SJCRH30 (cell line): ENCODE results near the gene RAB11A. TPM values are rescaled to one million over a fixed set of nuclear protein-coding genes. Genes with fewer than 3 reads are reported as not detected.

ENCODE experiments used
- DNase-seq, 2 experiments: peaks; one replicate each; pipeline ENCODE4 v3.0.0-alpha.2; 2015 to 2020
- H3K27ac ChIP-seq: fragments of 250-450 bp; sonication (Bioruptor Pico); 2 replicates; pipeline ENCODE4 v1.5.1; 2020; ENCODE audit warnings: mild to moderate bottlenecking, moderate library complexity
- H3K27me3 ChIP-seq: fragments of 250-450 bp; sonication (Bioruptor Pico); 2 replicates; pipeline ENCODE4 v1.5.1; 2020; ENCODE audit warnings: mild to moderate bottlenecking, moderate library complexity
- H3K36me3 ChIP-seq: fragments of 250-450 bp; sonication (Bioruptor Pico); 2 replicates; pipeline ENCODE4 v1.5.1; 2020; ENCODE audit warnings: mild to moderate bottlenecking, moderate library complexity
- H3K4me1 ChIP-seq: fragments of 250-450 bp; sonication (Bioruptor Pico); 2 replicates; pipeline ENCODE4 v1.5.1; 2020; ENCODE audit warnings: mild to moderate bottlenecking, moderate library complexity
- H3K4me3 ChIP-seq: fragments of 250-450 bp; sonication (Bioruptor Pico); 2 replicates; pipeline ENCODE4 v1.5.1; 2020; ENCODE audit warnings: mild to moderate bottlenecking, moderate library complexity
- H3K9me3 ChIP-seq: fragments of 250-450 bp; sonication (Bioruptor Pico); replicated peaks from 2 replicates; pipeline ENCODE4 v1.5.1; 2020; ENCODE audit warnings: mild to moderate bottlenecking, moderate library complexity
- total RNA-seq: library from RNA; depleted of rRNA; stranded (reverse); fragments of >200 nt; shearing (Covaris generic); gene quantifications from 2 replicates; pipeline ENCODE4 v1.2.3, GENCODE V29; 2014

The RAB11A gene
- total RNA-seq, 1 experiment from 2014 or later = 269 TPM

DNA sequence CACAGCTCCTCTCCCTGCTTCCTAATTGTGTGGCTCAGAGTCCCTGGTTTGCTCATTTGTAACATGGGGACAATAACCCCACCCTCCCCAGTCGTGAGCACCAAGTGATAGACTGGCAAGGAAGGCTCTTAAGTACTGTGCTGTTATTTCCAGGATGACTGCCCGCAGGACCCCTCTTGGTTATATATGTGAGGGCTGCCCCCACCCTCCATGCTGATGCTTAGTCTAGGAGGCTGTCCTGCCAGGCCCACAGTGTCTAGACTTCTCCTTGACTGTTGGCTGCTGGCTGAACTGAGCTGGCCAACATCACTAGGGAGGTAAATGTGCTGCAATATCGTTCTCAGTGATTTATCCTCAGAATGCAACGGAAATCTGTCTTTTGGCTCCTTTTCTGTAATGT, 45.1 kb downstream of the RAB11A start:
- Histone ChIP-seq H3K27me3 (no peaks in the 10 kb centered on the region), H3K9me3 (no peaks in the 10 kb centered on the region), H3K36me3 (no peaks in the 10 kb centered on the region), H3K27ac (no peak overlapping the region), H3K4me3 (no peak overlapping the region), H3K4me1 (no peaks in the 10 kb centered on the region)
- no peak for DNase-seq

DNA sequence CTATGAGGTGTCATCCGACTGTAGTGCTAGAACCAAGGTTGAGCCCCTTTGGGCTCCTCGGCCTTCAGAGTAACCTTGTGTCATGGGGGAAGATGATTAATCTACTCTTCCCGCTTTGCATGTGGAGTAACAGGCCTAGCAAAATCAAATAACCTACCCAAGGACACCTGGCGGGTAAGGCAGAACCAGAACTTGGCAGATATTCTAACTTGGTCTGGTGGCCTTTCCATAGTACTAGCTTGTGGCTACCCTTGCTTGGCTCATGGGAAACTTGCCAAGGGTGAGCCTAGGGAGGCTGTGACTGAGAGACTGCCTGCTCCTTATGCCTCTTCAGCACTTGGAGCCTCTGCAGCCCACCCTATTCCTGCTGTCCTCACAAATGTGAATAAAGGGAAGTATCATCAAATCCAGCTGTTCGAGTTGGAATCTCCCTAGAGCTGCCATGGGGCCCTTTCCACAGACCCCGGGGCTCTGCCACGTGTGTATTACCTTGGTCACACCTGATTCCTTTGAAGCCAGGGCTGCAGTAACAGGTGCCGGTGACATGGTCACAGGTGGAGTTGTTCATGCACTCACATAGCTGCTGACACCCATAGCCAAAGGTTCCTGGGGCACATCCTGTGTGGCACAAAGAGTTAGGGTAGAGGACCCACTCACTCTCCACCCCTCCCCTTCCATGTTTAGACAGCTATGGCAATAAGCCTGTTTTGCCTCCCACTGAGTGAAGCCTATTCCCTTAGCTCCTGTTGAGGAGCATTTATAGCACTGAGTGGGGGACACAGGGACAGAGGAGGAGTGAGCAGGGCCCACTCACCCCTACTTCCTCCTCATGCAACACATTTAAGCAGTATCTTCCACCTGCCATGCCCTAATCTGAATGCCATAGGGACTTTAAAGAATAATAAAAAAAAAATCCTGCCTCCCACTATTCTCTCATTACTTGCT, 46.0 kb downstream of the RAB11A start:
- Histone ChIP-seq H3K9me3 (no peaks in the 10 kb centered on the region), H3K4me1 (no peaks in the 10 kb centered on the region), H3K4me3 (no peak overlapping the region), H3K36me3 (no peaks in the 10 kb centered on the region), H3K27ac (no peak overlapping the region), H3K27me3 (no peaks in the 10 kb centered on the region)
- DNase-seq = no peak

DNA sequence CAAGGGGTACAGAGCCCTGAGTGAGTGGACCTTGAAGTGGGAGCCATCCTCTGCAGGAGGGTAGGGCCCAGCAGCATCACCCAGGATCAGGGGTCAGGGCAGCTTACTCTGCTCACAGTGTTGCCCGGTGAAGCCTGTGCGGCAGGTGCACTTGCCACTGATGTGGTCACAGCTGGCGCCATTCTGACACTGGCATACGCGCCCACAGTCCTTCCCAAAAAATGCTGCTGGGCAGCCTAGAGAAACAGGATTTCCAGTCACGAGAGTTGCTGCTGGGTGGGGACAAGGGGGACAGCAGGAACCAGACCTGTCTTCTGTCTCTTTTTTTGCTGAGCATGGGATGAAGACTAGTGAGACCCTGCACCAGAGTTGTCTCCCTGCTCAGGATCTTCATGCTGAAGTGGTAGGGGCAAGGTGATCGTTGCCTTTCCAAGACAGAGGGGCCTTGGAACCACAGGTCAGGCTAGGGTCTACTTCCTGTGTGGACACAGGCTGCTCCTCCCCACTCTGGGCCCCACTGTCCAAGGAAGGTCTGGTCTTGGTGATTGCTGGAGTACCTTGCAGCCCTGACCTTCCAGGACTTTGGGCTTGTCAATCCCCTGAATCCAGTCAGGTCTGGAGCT, 46.9 kb downstream of the RAB11A start:
- Histone ChIP-seq H3K27me3 (no peaks in the 10 kb centered on the region), H3K9me3 (no peaks in the 10 kb centered on the region), H3K4me3 (no peak overlapping the region), H3K4me1 (no peaks in the 10 kb centered on the region), H3K27ac (no peak overlapping the region), H3K36me3 (no peaks in the 10 kb centered on the region)
- no peak for DNase-seq

DNA sequence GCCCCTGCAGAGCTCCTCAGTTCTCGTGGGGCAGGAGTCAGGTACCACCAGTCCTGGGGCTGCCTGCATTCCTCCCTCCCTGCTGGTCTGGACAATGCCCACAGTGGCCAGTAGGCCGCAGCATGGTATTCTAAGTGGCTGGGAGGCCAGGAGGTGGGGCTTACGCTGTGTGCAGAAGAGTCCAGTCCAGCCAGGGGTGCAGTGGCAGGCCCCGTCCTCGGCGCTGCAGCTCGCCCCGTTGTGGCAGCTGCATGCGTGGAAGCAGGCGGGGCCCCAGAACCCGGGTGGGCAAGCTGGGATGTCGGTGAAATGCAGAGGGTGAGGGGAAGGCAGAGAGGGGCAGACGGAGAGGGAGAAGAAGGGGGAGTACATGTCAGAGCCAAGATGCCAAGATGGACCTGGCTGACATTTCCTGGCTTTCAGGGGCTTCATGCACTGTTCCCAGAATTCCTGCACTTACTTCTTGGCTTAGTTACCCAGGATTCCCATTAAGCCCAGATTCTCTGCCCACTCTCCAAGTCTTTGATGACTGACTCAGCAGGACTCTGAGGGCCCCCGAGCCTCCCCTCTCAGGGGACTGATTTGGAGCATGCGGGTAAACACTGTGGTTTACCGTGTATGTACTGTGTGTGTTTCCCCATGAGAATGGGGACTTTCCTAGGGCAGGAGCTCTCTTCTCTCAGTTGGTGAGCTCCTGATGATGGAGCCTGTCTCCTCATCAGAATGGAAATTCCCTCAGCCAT, 47.5 kb downstream of the RAB11A start:
- Histone ChIP-seq H3K4me1 (no peaks in the 10 kb centered on the region), H3K27ac (no peak overlapping the region), H3K36me3 (no peaks in the 10 kb centered on the region), H3K9me3 (no peaks in the 10 kb centered on the region), H3K27me3 (no peaks in the 10 kb centered on the region), H3K4me3 (peak overlapping the region; percentile 32)
- peak; percentile 84 to 88 for DNase-seq

DNA sequence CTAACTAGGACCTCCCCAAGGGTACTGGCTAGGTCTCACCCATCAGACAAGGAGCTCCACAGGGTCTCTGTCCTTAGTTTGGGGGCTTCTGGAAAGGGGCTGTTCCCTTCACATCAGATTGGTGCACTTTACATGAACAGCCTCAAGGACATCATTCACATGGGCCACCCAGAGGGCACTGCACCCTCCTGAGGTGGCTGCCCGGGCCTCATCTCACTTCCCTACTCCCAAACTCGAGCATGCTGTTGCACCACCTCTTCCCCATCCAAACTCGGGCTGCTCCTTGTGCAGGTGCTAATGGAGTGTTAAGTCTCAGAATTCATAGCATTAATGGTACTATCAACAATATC, 48.1 kb downstream of the RAB11A start:
- Histone ChIP-seq H3K4me1 (no peaks in the 10 kb centered on the region), H3K9me3 (no peaks in the 10 kb centered on the region)

DNA sequence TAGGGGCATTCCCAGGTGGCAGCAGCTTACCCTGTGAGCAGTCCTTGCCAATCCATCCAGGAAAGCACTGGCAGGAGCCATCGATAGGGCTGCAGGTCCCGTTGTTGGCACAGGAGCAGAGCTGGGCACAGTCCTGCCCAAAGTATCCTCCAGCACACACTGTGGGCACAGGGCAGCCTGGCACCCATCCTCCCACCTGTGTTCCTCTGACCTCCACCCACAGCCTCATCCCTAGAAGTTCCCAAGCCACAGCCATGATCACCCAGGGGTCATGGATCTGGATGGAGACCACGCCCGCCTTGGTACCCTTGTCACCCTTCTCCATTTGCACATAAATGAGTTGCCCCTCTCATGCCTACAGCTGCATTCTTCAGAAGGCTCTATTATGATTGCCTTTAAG, 48.6 kb downstream of the RAB11A start:
- no peak overlapping the region for H3K27ac ChIP-seq
- no peaks in the 10 kb centered on the region for H3K36me3 ChIP-seq
- H3K27me3 ChIP-seq = no peaks in the 10 kb centered on the region
- no peak for DNase-seq
- no peak overlapping the region for H3K4me3 ChIP-seq
- H3K9me3 ChIP-seq = no peaks in the 10 kb centered on the region
- no peaks in the 10 kb centered on the region for H3K4me1 ChIP-seq

More for the DNA sequence above, 48.1 kb downstream of the RAB11A start:
- no peaks in the 10 kb centered on the region for H3K36me3 ChIP-seq
- H3K4me3 ChIP-seq = no peak overlapping the region
- DNase-seq = no peak
- H3K27ac ChIP-seq = no peak overlapping the region
- H3K27me3 ChIP-seq = no peaks in the 10 kb centered on the region

GRCh38 chr15:65918357-65918920, 49.1 kb downstream of the RAB11A start:
- Histone ChIP-seq H3K36me3 (no peaks in the 10 kb centered on the region), H3K4me3 (no peak overlapping the region), H3K9me3 (no peaks in the 10 kb centered on the region), H3K27ac (no peak overlapping the region), H3K4me1 (no peaks in the 10 kb centered on the region), H3K27me3 (no peaks in the 10 kb centered on the region)
- no peak for DNase-seq

DNA sequence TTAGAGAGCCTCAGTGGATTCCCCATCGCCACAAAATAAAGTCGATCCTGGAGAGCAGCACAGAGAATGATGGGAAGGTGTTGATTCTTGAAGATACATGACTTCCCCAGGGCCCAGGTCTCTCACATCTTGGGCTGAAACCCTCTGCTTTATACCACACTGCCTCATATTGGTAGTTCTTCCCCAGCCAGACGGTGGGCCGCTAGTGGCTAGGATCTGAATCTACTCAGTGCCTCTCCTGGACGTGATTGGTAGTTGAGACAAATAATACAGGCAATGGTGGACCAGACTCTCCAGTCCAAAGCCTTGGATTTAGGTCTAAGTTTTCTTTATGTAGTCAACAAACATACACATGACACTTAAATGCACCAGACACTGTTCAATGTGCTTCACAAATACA, 49.7 kb downstream of the RAB11A start:
- Histone ChIP-seq H3K27ac (no peak overlapping the region), H3K4me1 (no peaks in the 10 kb centered on the region), H3K36me3 (no peaks in the 10 kb centered on the region), H3K27me3 (no peaks in the 10 kb centered on the region), H3K9me3 (no peaks in the 10 kb centered on the region), H3K4me3 (no peak overlapping the region)
- no peak for DNase-seq

DNA sequence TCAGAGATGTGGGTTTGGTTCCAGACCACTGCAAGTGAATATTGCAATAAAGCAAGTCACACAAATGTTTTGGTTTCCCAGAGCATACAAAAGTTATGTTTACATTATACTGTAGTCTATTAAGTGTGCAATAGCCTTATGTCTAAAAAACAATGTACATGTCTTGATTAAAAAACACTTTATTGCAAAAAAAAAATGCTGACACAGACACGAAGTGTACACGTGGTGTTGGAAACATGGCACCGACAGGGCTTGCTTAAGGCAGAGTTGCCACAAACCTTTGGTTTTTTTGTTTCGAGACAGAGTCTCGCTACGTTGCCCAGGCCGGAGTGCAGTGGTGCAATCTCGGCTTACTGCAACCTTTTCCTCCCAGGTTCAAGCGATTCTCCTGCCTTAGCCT, 50.1 kb downstream of the RAB11A start:
- Histone ChIP-seq H3K36me3 (no peaks in the 10 kb centered on the region), H3K27me3 (no peaks in the 10 kb centered on the region), H3K27ac (no peak overlapping the region), H3K4me1 (no peaks in the 10 kb centered on the region), H3K9me3 (no peaks in the 10 kb centered on the region), H3K4me3 (no peak overlapping the region)
- no peak for DNase-seq

- H3K36me3 ChIP-seq = no peaks in the 10 kb centered on the region
- no peak overlapping the region for H3K4me3 ChIP-seq
- no peak for DNase-seq
- no peak overlapping the region for H3K27ac ChIP-seq
- no peaks in the 10 kb centered on the region for H3K4me1 ChIP-seq
- no peaks in the 10 kb centered on the region for H3K9me3 ChIP-seq
- no peaks in the 10 kb centered on the region for H3K27me3 ChIP-seq
Observed at GRCh38 chr15:65920121-65920520, 50.8 kb downstream of the RAB11A start.

- Histone ChIP-seq H3K4me3 (no peak overlapping the region), H3K36me3 (no peaks in the 10 kb centered on the region), H3K27ac (no peak overlapping the region), H3K4me1 (no peaks in the 10 kb centered on the region), H3K27me3 (no peaks in the 10 kb centered on the region), H3K9me3 (no peaks in the 10 kb centered on the region)
- DNase-seq = no peak
Observed at GRCh38 chr15:65920825-65921309, 51.6 kb downstream of the RAB11A start.

DNA sequence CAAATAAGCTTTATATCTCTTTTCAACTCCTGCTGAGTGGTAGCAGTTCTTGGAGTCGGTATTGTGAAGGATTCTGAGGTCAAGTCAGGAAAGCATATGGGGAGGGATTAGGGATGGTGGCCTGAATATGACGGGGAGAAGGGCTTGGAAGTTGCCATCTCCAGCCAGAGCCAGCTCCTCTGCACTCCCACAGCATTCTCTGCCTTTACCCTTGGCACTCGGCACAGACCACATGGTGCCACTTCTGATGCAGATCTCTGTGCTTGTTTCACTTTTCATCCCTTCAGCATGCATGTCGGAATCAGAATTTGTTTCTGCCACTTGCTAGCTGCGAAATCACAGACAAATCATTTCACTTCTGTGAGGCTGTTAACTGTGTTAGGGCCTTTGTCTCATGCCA, 52.5 kb downstream of the RAB11A start:
- Histone ChIP-seq H3K27ac (no peak overlapping the region), H3K4me1 (no peaks in the 10 kb centered on the region), H3K4me3 (no peak overlapping the region), H3K27me3 (no peaks in the 10 kb centered on the region), H3K9me3 (no peaks in the 10 kb centered on the region), H3K36me3 (no peaks in the 10 kb centered on the region)
- no peak for DNase-seq

GRCh38 chr15:65922621-65923020, 53.3 kb downstream of the RAB11A start:
- H3K4me1 ChIP-seq = no peaks in the 10 kb centered on the region
- no peak for DNase-seq

DNA sequence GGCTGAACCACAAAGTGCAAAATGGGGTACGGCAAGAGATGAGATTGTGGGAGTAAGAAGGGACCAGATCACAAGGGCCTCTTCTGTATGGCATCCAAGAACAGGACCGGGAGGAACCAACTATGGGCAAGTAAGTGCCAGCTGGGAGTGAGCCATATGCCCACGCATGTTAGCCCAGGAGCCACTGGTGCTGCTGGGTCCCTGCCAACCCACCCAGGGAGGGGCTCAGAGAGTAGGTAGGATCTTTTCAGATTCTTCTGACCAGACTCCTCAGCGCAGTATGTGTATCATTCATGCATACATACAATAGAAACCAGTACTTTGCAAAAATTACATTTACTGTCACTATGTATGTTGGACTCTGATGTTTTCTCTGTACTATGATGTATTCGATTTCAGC, 54.0 kb downstream of the RAB11A start:
- DNase-seq = no peak
- H3K9me3 ChIP-seq = no peaks in the 10 kb centered on the region
- H3K27ac ChIP-seq = no peak overlapping the region
- no peak overlapping the region for H3K4me3 ChIP-seq
- no peaks in the 10 kb centered on the region for H3K27me3 ChIP-seq
- no peaks in the 10 kb centered on the region for H3K4me1 ChIP-seq
- H3K36me3 ChIP-seq = no peaks in the 10 kb centered on the region

More at GRCh38 chr15:65922621-65923020, 53.3 kb downstream of the RAB11A start:
- H3K36me3 ChIP-seq = no peaks in the 10 kb centered on the region
- H3K4me3 ChIP-seq = no peak overlapping the region
- H3K27ac ChIP-seq = no peak overlapping the region
- H3K9me3 ChIP-seq = no peaks in the 10 kb centered on the region
- no peaks in the 10 kb centered on the region for H3K27me3 ChIP-seq

DNA sequence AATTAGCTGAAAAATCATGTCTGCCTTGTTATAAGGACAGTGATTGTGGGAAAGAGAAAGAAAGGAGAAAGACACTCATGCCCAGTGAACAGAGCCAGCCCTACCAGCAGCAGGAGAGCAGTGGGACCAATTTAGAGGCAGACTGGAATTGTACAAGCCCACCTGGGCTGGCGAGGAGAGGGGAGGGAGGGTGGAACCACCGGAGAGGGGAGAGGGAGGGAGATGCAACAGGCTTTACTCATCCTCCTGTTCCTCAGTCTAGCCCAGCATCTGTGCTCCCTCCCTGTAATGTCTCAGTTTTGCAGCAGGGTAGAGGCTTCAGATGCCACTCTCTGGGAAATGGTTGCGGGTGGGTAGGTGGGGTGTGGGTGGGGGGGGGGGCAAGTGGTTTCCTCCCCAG, 54.7 kb downstream of the RAB11A start:
- H3K4me3 ChIP-seq = no peak overlapping the region

More for the DNA sequence above, 54.7 kb downstream of the RAB11A start:
- no peak for DNase-seq
- Histone ChIP-seq H3K27me3 (no peaks in the 10 kb centered on the region), H3K4me1 (no peaks in the 10 kb centered on the region), H3K27ac (no peak overlapping the region), H3K9me3 (no peaks in the 10 kb centered on the region), H3K36me3 (no peaks in the 10 kb centered on the region)
